HG03135 (cell line): ENCODE results near the gene ZNF292.
"Not testable (repeated sequence)": the region's sequence is repeated elsewhere in the genome, so short reads cannot be mapped to it uniquely, and the experiment has no call there.

Experiments used
- ATAC-seq: cut with Tn5 transposase; IDR thresholded peaks from one replicate; pipeline ENCODE4 v1.9.1; 2021; ENCODE audit warnings: mild to moderate bottlenecking, moderate library complexity; ENCODE audit not compliant: unreplicated experiment

ZNF292 gene

DNA sequence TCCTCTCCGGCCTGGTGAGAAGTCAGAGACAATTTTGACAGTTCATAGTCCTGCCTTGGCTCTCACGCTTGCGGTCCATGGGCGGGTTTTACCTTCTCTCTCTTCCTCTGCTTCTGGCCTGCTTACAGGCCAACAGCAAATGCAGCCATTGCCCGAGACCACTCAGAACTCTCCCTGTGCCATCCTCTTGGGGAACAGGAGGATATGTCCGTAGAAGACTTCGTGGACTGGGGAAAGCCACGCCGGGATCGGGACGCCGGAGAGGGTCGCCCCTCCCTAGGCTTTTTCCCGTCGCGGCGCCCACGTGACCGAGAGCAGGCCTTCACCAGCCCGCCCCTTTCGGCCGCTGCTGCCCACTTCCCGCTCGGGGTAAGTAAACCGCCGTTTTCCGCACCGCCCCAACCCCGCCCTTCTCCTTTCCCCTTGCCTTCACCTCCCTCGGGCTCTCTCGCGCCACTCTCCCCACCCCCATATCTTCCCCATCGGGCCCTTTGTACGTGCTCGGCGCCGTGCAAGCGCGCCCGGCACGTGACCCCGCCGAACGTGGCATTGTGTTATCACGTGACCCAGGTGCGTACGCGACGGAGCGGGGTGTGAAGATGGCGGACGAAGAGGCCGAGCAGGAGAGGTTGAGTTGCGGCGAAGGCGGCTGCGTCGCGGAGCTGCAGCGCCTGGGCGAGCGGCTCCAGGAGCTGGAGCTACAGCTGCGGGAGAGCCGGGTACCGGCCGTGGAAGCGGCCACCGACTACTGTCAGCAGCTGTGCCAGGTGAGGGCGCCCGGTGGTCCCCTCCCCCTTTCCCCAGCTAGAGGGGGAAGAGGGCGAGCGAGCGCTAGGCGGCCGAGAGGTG lies at the start of gene ZNF292:
Gene ZNF292 (plus strand): TSS at position 573 of the 849 bp plus-strand sequence. CDS start 27 bp downstream, at position 600.
- peak; percentile 74 for ATAC-seq

DNA sequence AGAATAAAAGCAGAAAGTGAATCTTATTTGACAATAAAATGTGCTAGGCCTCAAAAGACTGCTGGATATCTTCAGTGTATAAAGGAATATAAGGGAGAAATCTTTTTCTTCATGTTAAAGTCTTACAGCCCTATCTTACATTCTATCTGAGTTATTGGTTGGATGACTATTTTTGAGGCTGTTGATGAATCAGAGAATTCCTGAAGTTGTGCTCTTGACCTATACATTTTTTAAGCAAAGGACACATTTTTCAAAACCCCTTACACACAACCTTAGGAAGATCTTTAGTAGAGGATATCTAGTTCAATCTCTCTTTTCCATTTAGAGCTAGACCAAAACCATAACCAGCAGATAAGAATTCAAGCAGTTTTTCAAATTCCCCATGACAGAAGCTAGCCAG lies 49.5 kb upstream of the ZNF292 start:
- no peak for ATAC-seq

DNA sequence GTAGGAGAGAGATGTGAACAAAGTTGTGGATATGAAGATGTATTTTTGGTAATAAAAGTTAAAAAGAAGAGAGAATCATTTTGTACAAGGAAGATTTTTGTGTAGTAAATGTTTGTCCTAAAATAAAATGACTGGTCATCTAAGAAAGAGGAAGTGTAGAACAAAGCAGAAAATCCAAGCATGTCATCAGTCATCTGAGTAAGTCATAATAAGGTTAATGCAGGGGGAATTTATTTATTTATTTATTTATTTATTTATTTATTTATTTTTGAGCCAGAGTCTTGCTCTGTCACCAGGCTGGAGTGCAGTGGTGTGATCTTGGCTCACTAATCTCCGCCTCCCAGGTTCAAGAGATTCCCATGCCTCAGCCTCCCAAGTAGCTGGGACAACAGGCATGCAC lies 44.7 kb upstream of the ZNF292 start:
- no peak for ATAC-seq

DNA sequence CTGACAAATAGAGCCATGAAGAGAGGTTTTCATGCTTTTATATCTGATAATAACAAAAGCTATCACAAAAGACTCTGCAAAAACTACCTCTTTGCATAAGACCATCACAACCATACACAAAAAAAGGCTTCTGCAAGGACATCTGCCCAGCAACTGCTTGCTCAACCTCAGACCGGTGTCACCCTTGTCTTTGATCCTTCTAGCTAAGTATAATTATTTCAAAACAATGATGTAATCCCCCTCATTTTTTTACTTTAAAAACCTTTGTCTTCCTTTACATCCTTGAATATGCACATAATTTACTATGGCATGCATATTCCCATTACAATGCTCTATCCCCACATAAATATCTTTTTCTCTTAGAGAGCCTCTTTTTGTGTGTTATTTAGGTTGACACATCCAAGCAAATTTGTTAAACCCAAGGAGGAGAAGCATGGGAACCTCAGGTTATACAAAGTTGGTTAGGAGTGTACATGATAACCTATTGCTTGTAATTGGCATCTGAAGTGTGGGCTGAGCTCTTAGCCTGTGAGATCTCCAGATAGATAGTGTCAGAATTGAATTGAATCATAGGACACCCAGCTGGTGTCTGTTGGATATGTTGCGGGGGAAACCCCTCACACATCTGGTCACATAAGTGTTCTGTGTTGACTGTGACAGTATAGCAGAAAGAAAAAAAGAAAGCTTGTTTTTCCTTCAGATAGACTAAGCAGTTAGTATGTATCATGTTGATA lies 39.8 kb upstream of the ZNF292 start:
- peak; percentile 94 for ATAC-seq

DNA sequence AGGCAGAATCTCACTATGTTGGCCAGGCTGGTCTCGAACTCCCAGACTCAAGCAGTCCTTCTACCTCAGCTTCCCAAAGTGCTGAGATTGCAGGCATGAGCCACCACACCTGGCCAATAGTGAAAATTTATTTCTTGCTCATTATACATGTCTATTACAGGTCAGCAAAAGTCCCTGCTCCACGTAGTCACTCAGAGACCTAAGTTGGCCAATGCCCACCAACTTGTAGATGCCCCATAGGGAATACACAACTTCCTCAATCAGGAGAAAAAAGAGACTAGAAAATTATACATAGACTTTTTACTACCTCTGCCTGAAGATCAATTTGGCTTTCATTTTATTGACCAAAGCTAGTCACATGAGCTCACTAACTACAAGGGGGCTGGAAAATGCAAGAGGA lies 38.4 kb upstream of the ZNF292 start:
- ATAC-seq = no peak

DNA sequence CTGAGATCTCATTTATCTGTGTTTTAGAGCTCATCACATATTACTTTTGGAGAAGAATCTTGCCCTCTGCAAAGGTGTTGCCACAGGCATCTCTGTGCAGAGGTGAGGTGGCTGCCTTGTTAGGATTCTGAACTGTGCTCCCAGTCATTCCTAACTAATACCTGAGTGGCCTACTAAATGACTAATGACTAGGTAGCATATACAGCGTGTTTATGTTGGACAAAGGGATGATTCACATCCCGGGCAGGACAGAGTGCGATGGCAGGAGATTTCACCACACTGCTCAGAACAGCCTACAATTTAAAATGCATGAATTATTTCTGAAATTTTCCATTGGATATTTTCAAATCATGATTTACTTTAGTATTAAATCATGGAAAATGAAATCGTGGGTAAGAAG lies 37.3 kb upstream of the ZNF292 start:
- no peak for ATAC-seq

DNA sequence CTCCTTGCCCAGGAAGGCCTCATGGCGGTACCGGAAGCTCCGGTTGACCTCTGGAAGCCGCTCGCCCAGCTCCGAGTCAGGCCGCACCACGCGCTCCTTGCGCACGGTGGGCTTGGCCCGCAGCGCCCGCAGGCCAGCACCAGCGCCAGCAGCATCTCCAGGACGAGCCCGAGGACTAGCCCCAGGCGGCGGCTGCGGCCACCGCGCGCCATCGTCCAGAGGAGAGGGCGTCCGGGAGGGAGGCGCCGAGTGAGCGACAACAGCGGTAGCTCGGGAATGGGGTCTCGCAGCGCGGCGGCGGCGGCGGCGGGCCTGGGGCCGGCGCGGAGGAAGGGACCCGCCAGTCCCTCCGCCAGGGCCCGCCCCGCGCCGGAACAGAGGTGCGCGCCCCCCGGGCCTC lies 32.9 kb upstream of the ZNF292 start:
- no peak for ATAC-seq

DNA sequence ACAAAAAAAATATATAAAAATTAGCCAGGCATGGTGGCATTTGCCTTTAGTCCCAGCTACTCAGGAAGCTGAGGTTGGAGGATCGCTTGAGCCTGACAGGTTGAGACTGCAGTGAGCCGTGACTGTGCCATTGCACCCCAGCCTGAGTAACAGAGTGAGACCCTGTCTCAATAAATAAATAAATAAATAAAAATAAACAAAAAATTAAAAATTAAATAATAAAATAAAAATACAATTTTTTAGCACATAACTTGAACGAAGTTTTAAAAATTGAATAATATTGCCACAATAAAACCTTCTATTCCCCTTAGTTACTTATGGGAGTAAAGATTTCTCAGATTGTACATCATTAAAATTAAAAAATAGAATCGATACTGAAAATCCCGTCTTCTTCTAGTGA lies 31.3 kb upstream of the ZNF292 start:
- ATAC-seq = no peak

DNA sequence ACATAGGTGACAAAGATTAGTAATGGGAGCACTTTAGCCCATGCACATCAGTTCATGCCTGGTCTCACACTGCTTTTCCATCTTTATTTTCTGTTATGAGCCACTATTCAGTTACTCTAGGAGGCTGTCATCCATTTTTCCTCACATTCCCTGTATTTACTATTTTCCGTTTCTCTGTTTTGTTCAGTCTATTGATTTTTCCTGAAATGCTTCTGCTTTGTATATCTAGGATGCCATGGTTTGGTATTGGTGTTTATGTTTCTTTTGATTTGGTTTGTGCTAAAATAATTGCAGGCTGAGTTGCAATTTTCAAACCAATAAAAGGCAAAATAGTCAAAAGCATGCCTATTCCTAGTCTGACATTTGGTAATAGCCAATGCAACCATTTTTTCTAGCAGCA lies 28.9 kb upstream of the ZNF292 start:
- no peak for ATAC-seq

DNA sequence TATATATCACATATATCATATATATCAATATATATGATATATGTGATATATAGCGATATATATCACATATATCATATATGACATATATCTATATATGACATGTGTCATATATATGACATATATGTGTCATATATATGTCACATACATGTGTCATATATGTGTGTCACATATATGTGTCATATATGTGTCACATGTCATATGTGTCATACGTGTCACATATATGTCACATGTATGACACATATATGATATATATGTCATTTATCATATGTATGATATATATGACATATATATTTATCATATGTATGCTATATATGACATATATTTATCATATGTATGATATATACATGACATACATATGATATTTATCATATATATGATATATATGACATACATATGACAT lies 27.6 kb upstream of the ZNF292 start:
- ATAC-seq = no peak

DNA sequence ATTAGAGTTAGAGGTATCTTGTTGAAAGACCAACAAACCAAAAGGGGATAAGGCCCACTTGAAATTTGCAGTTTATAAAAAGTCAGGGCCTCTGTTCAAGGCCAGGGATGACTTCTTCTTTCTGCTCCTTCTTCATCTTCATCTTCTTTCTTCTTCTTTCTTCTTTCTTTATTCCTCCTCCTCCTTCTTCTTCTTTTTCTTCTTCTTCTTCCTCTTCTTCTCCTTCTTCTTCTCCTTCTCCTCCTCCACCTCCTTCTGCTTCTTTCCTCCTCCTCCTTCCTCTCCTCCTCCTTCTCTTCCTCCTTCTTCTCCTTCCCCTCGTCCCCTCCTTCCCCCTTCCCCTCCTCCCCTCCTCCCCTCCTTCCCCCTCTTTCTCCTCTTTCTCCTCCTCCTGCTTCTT lies 18.4 kb upstream of the ZNF292 start:
- ATAC-seq = no peak

DNA sequence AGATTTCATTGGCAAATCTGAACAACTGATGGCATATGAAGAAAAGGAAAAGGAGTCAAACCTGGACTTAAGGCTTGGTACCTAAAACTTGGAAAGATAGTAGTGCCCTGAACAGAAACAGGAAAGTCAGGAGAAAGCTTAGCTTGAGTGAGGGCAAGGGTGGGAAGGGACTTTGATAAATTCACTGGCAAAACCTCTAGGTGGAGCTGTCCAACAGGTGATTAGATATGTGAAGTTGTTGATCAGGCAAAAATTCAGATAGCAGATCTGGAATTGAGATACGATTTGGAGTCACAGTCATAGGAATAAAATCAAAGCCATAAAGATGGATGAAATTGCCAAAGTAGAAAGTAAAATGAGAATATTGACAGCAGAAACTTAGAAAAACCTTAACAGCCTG lies 16.1 kb upstream of the ZNF292 start:
- ATAC-seq = no peak

DNA sequence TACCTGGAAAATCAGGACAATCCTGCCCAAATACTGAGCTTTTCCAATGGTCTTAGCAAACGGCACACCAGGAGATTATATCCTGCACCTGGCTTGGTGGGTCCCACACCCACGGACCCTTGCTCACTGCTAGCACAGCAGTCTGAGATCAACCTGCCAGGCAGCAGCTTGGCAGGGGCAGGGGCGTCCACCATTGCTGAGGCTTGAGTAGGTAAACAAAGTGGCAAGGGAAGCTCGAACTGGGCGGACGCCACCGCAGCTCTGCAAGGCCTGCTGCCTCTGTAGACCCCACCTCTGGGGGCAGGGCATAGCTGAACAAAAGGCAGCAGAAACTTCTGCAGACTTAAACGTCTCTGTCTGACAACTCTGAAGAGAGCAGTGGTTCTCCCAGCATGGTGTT lies 15.4 kb upstream of the ZNF292 start:
- not testable (repeated sequence) for ATAC-seq

DNA sequence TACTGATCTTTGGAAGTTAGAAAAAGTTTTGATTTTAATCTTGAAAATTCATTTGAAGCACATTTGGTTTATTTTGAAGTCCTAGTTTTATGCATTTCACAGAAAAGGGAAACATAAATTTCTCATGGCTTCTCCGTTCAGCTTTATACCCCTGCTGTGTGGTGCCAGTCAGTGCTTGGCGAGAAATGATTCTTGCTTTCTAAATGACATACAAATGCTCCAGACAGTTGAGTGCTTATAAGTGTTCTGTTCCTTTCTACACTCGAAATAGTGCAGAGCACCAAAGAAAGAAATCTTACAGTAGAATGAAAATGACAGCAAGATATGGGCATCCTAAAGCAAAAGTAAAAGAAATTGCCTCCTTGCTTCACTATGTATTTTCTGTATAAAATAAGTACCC lies 9.0 kb upstream of the ZNF292 start:
- no peak for ATAC-seq

DNA sequence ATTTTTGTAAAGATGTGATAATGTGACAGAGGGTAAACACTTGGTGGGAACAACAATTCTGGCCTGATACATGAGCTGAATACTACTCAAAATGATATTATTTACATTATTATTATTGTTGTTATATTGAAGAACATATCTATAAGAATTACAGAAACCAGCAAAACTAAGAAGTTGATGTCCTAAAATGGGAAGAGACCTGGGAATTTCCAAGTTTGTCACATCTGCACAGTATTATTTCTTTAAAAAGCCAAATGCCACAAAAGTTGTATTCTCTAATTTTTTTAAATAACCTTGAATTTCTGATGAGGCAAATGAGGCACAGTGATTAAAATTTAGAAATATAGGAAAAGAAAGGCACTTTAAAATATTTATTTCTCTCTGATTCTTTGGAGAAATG lies 5.0 kb upstream of the ZNF292 start:
- no peak for ATAC-seq

DNA sequence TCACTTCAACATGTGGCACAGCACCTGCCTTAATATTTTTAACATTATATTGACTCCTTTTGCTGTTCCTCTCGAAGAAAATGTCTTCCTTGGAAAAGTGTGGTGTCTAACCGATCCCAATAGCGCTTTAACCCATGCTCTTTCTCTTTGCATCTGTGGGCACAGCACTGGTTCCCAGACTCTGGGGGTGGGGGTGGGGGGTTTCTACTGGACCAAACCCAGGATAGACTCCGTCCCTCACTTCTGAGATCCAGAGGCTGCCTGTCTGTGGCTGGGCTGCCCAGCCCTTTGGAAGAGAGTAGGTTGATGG lies 3.9 kb upstream of the ZNF292 start:
- no peak for ATAC-seq

DNA sequence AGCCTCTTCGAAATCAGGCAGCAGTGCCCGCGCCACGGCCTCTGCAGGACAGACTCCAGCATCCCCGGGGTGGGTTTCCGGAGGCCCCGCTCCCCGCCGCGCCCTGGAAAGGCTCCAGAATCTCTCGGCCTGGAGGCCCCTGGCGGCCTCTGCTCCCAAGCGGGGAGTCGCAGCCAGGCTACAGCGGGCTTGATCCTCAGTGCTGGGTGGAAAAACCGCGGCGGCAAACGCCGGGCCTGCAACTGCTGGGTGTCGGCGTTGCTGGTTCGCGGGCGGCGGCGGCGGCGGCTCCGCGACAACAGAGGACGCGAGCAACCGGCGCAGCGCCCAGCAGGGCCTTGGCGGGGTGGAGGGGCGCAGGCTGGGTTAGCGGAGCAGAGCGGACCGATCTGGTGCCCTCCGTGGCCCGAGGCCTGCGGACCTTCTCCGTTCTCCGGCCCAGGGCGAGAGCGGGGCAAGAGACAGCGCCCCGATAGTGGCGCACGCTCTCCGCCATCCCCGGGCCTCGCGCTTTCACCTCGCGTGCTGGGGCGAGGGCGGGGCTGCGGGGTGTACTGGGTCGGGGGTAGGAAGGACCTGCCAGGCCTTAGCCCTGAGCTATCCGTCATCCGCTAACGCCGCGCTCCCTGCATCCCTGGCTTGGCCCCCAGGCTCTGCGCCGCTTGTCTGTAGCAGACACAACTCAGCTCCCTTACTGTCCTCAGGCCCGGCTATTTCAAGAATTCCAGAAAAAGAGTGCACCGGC lies 3.4 kb upstream of the ZNF292 start:
- ATAC-seq = peak; percentile 35

DNA sequence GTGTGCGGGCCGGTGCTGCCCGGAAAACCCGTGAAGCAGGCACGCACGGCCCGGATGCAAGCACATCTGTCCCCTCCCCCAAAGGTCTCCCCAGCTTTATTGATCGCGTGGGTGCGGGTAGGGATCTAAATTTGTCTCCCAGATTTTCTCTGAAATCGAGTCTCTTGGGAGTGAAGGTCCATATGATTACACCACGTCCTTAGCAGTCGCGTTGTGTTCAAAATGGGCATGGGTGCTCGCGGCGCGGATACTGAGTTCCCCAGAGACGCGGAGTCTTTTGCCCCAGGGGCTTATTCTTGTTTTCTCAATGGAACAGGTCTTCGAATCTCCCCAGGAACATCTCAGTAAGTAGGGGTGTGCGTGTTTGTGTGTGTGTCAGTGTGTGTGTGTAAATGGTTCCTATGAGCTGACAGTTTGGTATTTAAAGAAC lies 2.8 kb upstream of the ZNF292 start:
- no peak for ATAC-seq

DNA sequence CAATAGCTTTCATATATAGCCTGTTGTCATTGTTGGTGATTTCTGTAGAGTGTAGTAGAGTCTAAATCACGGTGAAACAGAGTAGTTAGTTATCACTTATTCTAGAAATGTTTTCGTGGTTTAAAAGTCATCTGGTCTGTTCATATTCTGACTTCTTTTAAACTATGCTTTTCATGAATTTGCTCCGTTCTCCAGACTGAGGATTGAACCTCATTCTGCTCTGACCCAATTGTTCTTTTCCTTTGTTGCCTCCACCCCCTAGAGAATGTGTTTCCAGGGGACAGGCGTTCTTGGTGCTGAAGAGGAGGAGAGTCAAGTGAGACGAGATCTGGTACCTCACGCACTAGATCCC lies 748 bp upstream of the ZNF292 start:
- peak; percentile 0 for ATAC-seq

DNA sequence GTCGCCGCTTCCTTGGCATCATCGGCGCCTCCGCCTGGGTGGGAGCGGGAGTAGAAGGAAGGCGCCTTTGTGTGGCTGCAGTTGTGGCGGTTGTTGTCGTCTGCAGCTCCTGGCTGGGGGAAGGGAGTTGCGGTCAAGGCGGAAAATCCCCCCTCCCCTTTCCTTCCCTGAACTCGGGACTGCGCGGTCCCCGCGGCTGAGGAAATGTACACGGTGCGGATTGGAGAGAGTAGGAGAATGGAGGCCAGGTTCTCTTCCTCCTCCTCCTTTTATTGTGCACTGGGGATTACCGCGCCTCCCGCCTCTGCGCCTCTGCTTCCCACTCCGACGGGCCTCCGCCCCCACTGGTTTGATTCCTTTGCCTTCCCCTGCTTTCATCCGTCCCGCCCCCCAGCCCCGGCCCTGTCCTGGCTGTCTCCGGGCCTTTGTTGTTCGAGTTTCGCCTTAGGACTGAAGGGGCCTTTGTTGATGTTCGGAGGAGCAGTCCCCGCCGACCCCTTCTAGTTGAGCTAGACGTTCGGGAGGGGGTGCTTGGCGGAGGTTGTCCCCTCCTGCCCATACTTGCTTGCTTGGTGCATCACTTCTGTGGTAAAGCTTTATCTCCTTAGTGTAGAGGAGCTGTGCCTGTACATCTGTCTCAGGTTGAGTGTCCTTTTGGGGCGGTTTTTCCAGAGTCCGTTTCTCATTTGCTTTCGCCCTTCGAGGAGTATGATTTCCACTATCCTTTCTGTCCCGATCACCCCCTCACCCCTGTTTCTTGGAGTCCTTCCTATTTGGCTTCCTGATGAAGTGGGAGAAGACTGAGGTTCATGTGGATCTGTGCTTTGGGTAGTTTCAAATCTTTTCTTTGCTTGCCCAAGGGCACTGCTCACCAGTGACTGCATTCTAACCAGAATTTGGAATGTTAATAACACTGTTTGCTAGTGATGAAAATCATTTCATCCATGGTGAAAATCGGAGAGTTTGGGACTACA lies 764 bp downstream of the ZNF292 start:
- ATAC-seq = no peak

DNA sequence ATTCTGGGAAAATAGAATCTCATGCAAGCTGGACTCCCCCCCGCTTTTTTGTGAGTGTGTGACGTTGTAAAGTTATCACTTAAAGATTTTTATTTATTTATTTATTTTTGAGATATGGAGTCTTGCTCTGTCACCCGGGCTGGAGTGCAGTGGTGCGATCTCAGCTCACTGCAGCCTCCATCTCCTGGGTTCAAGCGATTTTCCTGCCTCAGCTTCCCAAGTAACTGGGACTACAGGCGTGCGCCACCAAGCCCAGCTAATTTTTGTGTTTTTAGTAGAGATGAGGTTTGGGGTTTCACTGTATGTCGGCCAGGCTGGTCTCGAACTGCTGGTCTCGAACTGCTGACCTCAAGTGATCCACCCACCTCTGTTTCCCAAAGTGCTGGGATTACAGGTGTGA lies 2.2 kb downstream of the ZNF292 start:
- ATAC-seq = not testable (repeated sequence)
